ELR (cell line): ENCODE measurements around the gene MLLT1.

Experiments used
- DNase-seq: peaks from one replicate; pipeline ENCODE4 v3.0.0-alpha.2; 2015; ENCODE audit warnings: low read depth

MLLT1 gene

GRCh38 chr19:6233827-6234511, 45.8 kb downstream of the MLLT1 start:
- DNase-seq: no peak

- DNase-seq: no peak
Observed at GRCh38 chr19:6233056-6233826, 46.5 kb downstream of the MLLT1 start.

- peak; percentile 87 for DNase-seq
Observed at GRCh38 chr19:6232601-6233055, 47.1 kb downstream of the MLLT1 start.

DNA sequence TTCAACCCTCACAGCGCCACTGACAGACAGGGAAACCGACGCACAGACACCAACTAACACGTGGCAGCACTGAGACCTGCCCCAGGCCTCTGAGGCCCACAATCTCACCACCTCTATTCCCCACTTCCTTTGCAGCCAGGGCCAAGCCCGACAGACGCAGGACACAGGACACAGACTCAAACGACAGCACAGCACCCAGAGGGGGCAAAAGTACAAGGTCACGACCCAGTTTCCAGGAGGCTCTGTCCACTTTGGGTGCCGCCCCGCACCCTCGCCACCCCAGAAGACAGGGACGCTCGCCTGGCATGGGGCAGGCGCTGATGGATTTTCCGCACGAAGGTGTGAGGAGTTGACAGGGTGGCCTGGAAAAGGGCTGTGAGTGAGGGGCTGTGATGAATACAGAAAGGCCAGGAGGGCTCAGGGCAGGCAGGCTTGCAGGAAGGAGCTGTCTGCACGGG, 48.8 kb downstream of the MLLT1 start:
- DNase-seq: no peak

DNA sequence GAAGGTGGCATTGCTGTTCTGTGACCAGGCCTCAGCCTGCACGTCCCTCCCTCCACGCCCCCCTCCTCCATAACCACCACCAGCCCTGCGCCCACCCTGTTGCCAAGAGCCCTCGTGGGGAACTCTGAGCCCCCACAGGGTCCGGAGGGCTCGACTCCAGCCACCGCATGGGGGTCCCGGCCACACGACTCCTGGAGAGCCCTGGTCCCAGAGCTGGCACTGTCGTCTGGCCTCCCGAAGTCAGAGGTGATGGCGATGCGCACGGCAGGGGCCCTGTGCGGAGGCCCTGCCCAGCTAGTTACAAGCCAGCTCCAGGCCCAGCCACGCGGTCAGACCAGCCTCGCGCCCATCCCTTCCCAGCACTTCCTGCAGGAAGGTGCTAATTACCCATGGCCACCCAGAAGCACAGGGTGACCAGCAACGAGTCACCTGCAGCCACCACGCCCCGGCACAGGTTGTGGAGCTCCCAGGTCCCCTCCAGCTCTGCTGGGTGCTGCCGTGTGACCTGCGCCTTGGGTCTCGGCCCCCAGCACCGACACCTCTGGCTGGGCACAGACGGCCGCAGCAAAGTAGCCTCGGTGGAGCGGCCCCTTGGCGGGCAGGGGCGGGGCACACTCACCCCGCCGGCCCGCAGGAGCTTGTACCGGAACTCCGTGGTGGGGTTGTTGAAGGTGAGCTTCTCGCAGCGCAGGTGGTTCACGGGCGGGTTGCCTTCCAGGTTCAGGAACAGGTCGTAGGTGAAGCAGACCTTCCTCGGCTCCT, 49.6 kb downstream of the MLLT1 start:
- no peak for DNase-seq

DNA sequence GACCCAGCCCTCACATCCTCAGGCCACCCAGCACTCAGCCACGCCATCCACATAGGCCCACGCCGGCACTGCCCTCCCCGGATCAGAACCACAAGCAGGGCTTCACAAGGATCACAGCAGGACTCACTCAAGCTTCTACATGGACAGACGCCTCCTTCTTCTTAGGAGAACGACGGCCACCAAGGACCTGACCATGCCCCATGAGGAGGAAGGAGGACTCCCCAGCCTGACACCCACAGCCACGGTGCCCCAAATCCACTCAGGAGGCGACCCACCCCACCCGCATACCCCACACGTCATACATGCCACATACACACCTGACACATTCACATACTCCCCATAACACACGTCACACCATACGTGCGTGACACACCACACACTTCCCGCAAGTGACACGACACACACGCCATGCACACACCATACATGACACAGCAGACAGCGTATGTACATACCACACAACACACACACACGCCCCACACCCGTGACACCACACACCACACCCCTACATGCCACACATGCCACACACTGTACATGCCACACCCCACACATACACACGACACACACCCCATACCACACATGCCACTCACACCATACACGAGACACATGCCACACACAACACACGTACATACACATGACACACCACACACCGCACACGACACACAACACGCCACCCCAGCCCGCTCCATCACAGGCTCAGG, 50.4 kb downstream of the MLLT1 start:
- DNase-seq: no peak

DNA sequence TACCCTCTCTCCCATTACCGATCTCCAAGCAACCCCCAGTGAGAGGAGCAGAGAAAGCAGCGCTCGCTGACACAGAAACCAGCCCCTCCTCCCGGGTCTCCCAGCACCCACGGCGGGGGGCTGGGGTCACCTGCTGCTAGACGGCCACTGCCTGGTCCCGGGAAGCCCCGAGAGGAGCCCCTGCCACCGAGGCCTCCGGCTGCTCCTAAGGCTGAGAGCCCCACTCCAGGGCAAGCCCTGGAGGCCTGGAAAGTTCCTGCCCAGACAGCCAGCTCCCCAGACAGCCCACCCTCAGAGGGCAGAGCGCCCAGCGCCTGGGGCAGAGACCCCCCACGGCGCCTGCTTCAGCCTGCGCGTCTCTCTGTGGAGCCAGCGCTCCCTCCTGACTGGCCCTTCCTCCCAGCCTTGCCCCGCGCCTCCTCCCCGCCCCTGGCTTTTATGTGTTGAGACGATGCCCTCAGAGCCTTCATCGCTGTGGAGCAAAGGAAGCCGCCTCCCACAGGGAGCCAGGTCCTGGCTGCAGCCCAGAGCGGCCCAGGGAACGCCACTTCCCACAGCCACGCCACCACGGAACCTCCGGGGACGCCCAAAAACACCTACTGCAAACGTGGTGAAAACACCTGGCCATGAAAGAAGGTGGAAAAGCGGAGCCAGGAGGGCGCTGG, 51.1 kb downstream of the MLLT1 start:
- DNase-seq: no peak

DNA sequence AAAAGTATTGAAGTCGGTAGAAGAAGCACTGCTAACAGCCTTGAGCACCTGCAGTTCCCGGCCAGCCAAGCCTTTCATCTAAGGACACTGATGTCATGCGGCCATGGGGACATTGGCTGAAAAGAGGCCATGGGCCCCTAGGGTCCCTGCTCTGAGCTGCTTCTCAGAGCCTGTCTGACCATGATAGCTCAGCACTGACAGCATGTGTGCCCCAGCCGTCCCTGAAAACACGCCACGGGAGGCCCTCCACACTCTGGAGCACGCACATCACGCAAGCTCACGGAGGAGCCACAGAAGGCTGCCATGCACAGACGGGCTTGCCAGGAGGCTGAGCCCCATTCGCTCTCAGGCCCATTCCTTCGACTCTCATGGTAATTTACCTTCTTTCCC, 51.8 kb downstream of the MLLT1 start:
- no peak for DNase-seq

GRCh38 chr19:6227156-6227935, 52.4 kb downstream of the MLLT1 start:
- no peak for DNase-seq

DNA sequence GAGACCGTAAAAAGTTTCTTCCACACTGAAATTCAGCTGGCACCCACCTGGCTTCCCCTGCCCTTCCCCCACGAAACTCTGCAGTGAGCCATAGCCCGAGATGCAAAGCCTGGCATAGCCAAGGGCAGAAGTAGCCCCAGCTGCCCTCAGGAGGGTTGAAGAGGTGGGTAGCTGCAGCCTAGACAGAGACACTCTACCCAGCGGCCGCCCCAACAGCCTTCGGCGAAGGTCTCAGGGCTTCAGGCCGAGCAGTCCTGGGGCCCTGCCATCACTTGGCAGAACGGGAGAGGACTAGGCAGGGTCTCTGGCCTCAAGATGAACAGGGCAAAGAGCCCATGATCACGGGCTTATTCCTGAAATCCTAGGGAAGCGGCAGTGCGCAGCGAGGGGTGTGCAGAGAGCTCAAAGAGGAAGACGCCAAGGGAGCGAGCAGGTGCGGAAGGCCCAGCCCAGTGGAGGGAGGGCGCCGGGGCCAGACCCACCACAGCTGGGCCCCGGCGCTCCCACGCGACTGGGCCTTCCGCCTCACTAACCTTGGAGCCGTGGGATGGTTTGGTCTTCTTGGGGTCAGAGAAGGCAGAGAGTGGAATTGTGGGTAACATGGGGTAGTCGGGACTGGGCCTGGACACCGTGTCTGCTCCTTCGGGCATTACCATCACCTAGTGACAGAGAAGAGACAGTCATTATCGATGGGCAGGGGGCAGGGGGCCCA, 53.2 kb downstream of the MLLT1 start:
- DNase-seq: no peak

DNA sequence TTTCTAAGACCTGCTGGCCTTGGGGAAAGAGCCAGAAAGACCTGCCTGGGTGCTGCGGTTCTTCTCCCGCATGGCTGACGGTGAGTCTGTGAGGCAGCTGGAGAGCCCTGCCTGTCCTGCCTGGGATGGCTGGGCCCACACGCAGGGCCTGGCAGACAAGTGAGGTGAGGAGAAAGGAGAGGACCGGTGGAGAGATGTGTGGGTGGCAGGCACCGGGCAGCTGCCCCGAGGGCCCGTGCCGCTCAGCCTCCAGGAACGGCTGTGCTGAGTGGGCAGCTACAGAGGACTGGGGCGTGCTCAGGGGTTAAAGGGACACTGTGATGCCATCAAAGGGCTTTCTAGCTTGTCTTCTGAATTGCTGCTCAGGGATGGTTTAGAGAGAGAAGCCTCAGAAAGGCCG, 53.8 kb downstream of the MLLT1 start:
- no peak for DNase-seq

DNA sequence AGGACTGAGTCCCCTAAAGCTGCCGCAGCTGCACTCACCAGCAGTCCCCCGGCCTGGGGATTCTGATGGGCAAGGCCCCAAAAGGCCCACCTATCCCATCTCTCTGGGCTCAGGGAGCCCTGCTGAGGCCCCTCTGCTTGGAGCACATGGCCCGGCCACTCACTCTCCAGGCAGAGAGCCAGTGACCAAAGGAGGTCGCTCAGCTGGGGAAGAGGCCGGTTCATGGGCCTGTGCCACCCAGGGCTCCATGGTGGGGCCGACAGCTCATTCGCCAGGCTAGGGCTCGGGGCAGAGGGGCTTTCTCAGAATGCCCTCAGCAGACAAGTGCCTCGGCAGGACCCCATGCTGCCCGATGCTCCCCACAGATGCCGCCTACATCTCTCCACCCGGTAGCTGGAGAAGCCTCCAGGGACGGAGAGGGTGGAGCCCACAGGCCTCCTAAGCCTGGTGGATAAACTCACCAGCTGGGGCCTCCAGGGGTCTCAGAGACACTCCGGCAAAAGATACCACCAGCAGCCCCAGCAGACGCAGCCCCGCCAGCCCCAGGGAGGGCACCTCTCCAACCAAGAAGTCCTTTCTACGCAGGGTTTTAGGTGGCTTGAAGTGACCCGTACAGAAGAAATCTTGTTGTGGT, 54.4 kb downstream of the MLLT1 start:
- no peak for DNase-seq

DNA sequence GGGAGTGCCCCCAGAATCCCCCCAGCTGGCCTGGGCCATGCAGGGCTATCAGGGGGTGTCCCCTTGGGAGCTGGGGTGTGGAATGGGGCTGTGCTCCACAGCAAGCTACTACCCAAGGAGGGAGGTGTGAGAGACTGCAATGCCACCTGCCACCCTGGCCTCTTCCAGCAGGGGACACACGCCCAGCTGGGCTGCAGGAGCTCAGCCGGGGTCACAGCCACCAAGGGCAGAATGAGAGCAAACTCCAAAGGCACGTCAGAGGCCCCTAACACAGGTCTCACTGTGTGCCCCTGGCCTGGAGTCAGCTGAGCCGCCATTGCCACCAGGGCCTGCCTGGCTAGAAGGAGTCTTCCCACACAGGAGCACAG, 55.5 kb downstream of the MLLT1 start:
- no peak for DNase-seq

DNA sequence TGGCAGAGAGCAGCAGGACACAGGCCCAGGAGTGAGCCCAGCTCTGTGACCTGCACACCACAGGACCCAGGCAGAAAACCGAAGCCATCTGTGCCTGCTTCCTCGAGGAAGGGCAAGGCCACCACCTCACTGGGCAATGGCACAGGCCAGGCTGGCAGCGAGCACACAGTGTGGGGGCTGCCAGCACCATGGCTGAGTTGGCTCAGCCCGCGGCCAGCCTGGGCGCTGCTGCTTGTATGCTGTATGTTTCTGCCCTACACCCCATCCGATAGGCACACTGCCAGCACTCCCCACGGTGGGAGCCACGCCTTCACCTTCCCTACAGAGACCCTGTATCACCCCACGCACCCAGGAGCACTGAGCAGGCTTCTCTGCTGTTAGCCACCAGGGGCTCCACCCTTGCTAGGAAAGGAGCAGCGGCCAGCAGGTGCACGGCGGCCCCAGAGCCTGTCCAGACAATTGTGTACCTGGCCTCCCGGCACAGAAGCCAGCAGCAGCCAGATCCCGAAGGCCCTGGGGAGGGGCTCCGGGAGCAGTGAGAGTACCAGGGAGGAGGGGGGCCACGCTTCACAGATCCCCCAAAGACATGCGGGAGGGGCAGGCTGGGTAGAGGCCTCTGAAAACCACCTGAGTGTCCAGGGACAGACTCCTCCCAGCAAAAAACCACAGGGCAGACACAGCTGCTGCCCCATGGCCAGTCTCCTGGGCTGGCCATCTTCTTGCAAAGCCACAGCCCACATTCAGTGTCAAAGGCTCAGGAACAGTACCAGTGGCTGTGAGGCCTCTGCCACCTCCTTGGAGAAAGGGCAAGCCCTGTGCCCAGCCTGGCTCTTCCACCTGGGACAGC, 56.1 kb downstream of the MLLT1 start:
- no peak for DNase-seq

DNA sequence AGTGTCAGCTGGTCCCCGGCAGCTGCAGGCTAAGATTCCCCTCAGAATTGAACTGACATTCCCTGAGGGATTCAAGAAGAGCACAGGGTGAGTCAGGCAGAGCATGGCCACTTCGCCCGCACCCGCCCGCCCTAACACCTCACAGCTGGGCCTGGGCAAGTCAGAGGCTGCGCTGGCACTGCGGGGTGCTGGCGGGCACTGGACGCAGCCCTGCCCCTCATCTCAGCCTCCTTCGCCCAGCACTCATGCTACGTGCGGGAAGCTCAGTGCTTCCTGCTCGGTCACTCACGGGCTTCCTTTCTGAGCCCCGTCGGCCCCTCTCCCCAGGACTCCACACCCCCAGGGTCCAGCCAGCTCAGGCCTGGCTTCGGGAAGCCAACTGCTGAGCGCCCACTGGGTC, 56.9 kb downstream of the MLLT1 start:
- peak; percentile 27 for DNase-seq

DNA sequence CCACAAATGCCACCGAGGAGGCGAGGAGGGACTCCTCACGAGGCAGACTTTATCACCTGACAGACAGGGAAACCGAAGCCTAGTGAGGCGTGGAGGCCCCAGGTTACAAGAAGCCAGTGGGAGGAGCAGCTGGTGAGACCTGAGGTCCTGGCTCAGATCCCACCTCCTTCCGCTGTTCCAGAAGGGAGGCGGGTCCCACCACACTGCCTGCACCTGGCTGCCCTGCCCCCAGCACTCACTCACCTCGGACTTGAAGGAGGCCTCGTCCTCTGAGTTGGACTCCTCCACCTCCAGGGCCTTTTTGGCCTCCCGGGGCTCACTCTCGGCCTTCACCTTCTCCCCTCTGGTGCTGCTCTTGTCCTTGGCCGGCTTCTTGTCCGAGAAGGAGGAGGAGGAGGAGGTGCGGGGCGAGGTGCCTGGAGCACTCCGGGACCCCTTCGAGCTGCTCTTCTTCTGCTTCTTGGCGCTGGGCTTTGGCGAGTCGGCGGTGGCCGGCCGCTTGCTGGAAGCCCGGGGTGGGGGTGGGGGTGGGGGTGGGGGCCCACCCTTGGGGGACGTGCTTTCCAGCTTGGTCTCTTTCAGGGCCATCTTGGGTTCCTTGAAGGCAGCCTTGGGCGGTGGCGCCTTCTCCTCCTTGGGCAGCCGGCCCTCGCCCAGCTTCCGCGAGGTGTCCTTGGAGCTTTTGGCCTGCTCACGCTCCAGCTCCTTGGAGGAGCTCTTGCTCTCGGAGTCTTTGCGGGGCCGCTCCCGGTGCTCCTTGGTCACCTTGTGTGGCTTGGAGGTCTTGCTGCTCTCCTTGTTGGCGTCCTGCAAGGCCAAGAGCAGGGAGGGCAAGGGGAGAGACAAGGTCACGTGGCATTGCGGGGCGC, 57.7 kb downstream of the MLLT1 start:
- no peak for DNase-seq

GRCh38 chr19:6221220-6221877, 58.4 kb downstream of the MLLT1 start:
- DNase-seq: no peak
